Left cardiac atrium (tissue), 4 donors: ENCODE measurements around the gene LCT. TPM values are rescaled to one million over a fixed set of nuclear protein-coding genes. Genes with fewer than 3 reads are reported as not detected.
A peak's percentile ranks its signal among the peaks of the same experiment; 100 is the strongest.
"Not testable (repeated sequence)": the region's sequence is repeated elsewhere in the genome, so short reads cannot be mapped to it uniquely, and the experiment has no call there.

Experiments used
- ATAC-seq, 2 donors: fragments of 200-7000 bp; cut with Tn5 transposase; one replicate each; pipeline ENCODE4 v1.9.1; 2020; ENCODE audit warnings: mild to moderate bottlenecking in 2 of 2, moderate library complexity in 2 of 2
- DNase-seq: peaks from one replicate; pipeline ENCODE4 v3.0.0-alpha.2; 2020
- intact Hi-C, 2 donors: fragments of 100-400 bp; cut with DNase I; formaldehyde crosslinking; loops; one replicate each; pipeline versions ENCODE4 v1.14.1 to v1.15.1; 2022 to 2023
- total RNA-seq, 2 donors: library from RNA; stranded (reverse); fragmentation: NEBNext Ultra II Directional; extraction: Animal tissue kit (Norgen Biotek cat#: 25700); gene quantifications; one replicate each; pipeline ENCODE4 v1.2.1, GENCODE V29; 2021
- donor health status: DM: no; HTN: yes; CAD: no.
- donor health status: DM: no; HTN: yes; CAD: no; lungs with severe emphysema.
- donor health status: DM: yes; HTN: yes; CAD: no.
- donor health status: Dilated cardiomyopathy.

LCT gene
- total RNA-seq, 2 donors from 2014 or later: not detected

DNA sequence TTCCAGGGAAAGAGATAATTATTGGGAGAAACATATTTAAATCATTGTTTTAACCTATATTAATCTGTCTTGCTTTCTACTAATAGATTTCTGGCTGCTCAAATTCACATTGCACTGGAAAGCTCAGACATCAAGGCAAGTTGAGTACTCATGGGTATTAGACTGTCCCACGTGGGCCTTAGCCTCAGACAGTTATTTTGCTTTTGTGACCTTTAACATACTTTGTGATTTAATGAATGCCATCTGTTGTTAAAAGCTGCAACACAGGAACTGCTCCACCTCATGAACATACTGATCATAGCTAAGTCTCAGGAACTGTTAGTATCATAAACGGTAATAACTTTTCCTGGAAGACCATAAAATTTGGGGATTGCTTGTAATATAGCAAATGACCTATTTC lies 2.7 kb upstream of the LCT start:
- intact Hi-C loops: no loop called here
- peak; percentile 38 to 76 for ATAC-seq
- no peak for DNase-seq

DNA sequence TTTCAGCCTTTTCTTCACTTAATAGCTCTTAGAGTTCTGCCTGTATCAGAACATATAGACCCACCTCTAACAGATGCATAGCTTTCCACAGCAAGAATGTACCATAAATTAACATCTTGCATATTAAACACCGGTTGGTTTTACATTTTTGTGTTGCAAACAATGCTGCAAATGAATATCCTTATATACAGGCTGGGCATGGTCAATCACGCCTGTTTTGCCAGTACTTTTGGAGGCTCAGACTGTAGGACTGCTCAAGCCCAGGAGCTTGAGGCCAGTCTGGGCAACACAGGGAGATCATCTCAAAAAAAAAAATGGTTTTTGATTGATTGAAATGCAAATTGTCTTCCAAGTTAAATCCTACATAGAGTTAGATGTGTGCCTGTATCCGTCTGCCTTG lies 1.5 kb upstream of the LCT start:
- intact Hi-C loops: no loop called here
- ATAC-seq (no peak), DNase-seq (no peak)

DNA sequence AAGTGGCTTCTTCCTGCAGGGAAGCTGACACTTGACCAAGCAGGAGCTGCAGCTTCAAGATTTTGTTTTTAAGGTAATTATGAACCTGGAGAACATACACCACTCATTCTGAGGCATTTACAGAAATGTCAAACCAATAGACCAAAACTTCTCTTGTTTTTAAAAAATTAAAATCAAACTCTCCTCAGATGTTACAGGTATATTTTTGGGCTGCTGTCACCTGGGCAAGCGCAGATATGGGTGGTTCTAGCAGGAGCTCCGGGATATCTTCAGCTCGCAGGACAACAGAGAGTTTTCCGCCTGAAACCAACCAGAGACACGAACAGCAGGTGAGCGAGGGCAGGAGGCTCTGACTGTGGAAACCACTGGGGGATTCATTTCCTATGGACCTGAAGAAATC lies 4.1 kb downstream of the LCT start:
- DNase-seq (no peak), ATAC-seq (no peak)
- intact Hi-C loops: no loop called here

- DNase-seq (no peak), ATAC-seq (no peak)
- intact Hi-C loops: no loop called here
Observed at GRCh38 chr2:135831180-135831812, 5.7 kb downstream of the LCT start.

DNA sequence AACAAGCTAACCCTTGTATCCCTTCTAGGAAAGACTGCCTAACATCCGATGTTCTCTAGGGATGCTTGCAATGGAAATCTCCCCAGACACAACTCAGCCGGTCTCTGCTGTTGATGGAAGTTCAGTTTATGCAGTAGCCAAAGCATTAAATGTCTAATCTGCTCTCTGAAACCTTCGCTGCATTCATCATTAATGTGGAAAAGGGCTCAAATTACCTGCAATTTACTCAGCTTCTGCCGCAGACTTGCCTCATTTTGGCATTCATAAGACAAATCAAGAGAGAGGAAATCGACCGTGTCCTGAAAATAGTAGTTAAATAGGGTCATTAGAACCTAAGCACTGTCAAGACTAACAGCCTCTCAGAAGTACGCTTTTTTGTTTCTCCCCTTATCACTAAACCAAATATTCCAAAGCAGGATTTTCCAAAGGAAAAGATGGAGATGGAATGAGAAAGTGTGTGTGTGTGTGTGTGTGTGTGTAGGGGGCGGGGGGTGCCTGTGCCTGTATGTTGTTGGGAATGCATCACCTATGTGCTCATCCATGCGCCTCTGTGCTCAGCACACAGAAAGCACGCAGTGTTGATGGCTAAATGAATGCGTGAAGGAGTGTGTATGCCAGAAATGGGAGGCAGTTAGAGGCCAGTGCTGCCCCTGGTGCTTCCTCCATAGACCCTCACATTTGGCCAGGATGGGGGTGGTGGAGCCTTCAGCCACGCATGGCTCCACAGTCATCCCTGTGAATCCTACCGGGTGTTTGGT lies 7.4 kb downstream of the LCT start:
- DNase-seq: no peak
- intact Hi-C loops: no loop called here
- ATAC-seq: no peak

- intact Hi-C loops: no loop called here
- DNase-seq (no peak), ATAC-seq (no peak)
Observed at GRCh38 chr2:135826544-135826943, 10.4 kb downstream of the LCT start.

DNA sequence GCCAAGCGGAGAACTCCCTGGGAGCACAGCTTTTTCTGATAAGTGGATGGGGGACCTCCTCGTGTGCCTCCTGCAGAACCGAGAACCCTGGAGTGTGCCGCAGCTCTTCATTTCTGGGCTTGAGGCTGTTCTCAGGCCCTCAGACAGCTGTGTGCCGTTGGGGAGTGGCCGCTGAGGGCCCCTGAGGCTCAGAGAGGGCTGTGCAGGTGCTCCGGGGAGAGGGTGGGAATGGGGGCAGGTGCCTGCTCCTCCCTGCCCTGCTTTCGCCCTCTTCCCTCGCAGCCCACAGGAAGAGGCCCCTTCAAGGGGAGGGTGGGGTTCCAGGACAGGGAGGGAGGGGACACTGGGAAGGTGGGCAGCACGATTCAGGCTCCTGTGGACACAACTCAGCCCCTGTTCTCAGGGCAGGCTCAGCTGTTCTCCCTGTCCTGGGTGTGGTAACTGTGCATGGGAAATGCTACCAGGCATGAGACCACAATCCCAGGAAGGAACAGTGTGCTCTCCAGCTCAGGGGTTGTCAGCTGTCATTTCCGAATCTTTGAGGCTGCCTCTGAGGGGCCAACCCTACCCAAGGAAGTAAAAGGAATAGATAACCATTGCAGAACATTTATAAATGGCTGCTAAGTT lies 11.3 kb downstream of the LCT start:
- no peak for DNase-seq
- ATAC-seq: peak in 1 of 2 donors; percentile 12
- intact Hi-C loops: no loop called here

- DNase-seq (no peak), ATAC-seq (peak in 1 of 2 donors; percentile 18)
- intact Hi-C loops: no loop called here
Observed at GRCh38 chr2:135825131-135825530, 11.9 kb downstream of the LCT start.

- intact Hi-C loops: no loop called here
- ATAC-seq: no peak
- DNase-seq: no peak
Observed at GRCh38 chr2:135822855-135823254, 14.1 kb downstream of the LCT start.

DNA sequence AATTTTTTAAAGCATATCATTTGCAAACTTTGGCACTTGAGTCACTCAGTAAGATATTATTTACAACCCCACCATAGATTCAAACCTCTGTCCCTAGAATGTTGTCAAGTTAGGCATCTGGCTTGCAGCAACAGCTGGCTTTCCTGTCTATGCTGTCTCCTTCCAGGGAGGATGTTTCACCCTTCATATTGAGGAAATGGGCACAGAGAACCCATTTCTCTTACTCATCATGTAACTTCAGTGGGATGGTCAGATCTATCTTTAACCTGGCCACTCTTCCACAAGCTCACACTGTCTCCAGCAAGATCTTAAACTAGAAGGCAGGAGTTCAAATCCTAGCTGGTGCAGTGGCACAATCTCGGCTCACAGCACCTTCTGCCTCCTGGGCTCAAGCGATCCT lies 15.8 kb downstream of the LCT start:
- ATAC-seq (no peak), DNase-seq (no peak)
- intact Hi-C loops: no loop called here

- intact Hi-C loops: no loop called here
- no peak for ATAC-seq
- DNase-seq: no peak
Observed at GRCh38 chr2:135820003-135820618, 16.9 kb downstream of the LCT start.

DNA sequence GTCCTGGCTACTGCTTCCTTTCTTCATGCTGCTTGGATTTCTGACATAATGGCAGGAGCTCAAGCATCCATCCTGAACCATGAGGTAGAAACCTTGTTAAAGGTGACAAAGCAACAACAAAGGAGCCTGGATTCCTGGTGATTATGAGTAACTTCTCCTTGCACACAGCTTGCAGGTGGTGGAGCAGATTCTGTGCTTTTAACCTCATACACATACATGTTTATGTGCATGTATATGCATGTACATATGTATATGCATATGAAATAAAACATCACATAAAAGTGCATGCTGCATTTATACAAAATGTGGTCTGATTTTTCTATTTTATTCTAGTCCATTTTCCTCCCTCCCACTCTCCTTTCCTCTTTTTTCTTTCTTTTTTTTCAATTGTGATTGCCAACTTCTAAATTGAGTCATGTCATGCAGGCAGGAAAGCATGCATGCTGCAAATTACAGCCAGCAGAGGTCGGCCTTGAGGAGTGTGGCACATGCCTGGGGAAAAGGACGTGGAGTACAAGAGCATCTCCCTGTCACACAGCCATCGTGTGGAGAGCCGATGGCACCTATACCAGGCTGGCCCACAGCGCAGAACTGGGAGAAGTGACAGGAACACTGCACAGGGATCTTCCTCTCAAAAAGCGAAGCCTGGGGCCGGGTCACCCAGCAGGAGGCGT lies 17.9 kb downstream of the LCT start:
- intact Hi-C loops: no loop called here
- DNase-seq (no peak), ATAC-seq (no peak)

DNA sequence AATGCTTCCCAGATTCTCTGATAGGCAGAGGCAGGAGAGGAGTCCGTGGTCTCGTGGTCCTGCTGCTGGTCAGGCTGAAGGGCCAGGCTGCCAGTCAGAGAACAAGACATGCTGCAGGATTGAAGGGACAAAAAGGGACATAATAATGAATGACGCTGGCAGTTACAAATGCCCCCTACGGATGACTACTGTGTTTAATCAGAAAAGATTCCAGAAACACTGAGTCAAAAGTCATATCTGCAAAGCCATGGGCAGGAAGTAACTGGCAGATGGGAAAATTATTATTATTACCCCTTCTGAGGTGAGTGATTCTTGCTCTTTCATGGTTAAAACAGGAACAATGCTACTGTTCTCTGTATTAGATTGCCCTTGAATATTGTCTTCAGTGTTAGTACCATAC lies 19.0 kb downstream of the LCT start:
- ATAC-seq: no peak

DNA sequence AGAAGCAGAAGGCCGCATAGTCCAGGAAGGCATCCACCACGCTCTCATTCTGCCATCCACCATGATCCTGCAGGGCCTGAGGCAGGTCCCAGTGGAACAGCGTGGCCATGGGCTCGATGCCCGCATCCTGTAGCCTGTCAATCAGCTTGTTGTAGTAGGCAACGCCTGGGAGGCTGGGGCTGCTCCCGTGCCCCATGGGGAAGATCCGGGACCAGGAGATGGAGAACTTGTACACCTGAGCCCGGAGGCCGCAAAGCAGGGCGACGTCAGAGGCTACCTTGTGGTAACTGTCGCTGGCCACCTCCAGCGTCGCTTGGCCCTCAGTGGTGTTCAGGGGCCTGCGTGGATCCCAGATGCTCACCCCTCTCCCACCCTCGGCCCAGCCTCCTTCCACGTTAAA lies 19.5 kb downstream of the LCT start:
- ATAC-seq (no peak), DNase-seq (no peak)
- intact Hi-C loops: no loop called here

More for the DNA sequence above, 19.0 kb downstream of the LCT start:
- no peak for DNase-seq
- intact Hi-C loops: no loop called here

GRCh38 chr2:135815269-135815668 lies 21.7 kb downstream of the LCT start:
- ATAC-seq (no peak), DNase-seq (no peak)
- intact Hi-C loops: no loop called here

DNA sequence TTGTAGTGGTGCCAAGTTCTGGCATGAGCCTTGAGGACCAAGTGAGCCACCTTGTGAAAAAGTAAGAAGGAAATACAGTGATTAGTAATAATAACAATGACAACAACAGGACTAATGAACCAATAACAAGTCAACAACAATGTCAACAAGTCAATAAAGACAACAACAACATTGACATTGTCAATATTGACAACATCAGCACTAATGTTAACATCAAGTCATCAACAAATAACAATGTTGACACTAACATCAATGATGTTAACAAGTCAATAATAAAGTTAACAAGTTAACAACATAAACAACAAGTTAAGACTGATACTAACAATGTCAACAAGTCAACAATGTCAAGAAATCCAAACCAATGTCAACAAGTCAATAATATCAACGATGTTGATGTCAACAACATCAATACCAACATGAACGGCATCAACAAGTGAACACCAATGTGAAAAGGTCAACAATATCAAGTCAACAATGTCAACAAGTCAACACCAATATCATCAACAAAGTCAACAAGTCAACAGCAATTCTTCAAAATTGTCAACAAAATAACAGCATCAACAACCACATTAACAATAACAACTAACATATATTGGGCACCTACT lies 24.0 kb downstream of the LCT start:
- intact Hi-C loops: no loop called here
- ATAC-seq (no peak), DNase-seq (no peak)

DNA sequence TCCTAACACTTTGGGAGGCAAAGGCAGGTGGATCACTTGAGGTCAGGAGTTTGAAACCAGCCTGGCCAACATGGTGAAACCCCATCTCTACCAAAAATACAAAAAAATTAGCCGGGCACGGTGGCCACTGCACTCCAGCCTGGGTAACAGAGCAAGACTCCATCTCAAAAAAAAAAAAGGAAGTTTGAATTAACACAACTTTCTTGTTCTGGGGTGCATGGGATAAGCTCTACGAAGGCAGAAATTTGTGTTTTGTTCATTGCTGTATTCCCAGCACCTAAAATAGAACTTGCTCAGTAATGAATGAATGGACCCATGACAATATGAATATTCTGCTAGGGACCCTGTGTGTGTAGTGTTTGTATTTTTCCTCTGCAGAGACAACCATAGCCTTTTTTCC lies 29.1 kb downstream of the LCT start:
- DNase-seq, intact Hi-C loops, ATAC-seq: not testable (repeated sequence)

- ATAC-seq (peak in 1 of 2 donors; percentile 67), DNase-seq (no peak)
- intact Hi-C loops: no loop called here
Observed at GRCh38 chr2:135803278-135803677, 33.7 kb downstream of the LCT start.

- DNase-seq (no peak), ATAC-seq (no peak)
- intact Hi-C loops: no loop called here
Observed at GRCh38 chr2:135802350-135802749, 34.6 kb downstream of the LCT start.
